Kidney (tissue), 14 donors: ENCODE data around the gene CNPY3. TPM values are rescaled to one million over a fixed set of nuclear protein-coding genes. Genes with fewer than 3 reads are reported as not detected.
A peak's percentile ranks its signal among the peaks of the same experiment; 100 is the strongest.

Experiments
- DNase-seq, 5 donors: peaks; one replicate each; pipeline ENCODE4 v3.0.0-alpha.2; 2013 to 2020
- FAIRE-seq: peaks from 2 replicates; lab custom pipeline; 2012; peaks lifted over from hg19 to GRCh38; lab: Jason Lieb, UNC
- H3K27ac ChIP-seq, 2 donors: one replicate each; pipeline ENCODE4 v1.7.0; 2013; ENCODE audit warnings: low read depth in 2 of 2, low read length in 2 of 2, inconsistent platforms in 1 of 2
- H3K27me3 ChIP-seq: one replicate; pipeline ENCODE4 v1.7.1; 2013; ENCODE audit warnings: low read length, inconsistent platforms; ENCODE audit not compliant: control insufficient read depth, insufficient read depth
- H3K36me3 ChIP-seq, 3 donors: one replicate each; pipeline versions ENCODE4 v1.7.0 to v1.7.1; 2013; ENCODE audit warnings: low read length in 3 of 3, control low read depth in 1 of 3, inconsistent platforms in 1 of 3; ENCODE audit not compliant: insufficient read depth in 3 of 3, control insufficient read depth in 2 of 3
- H3K4me1 ChIP-seq, 3 donors: one replicate each; pipeline versions ENCODE4 v1.7.0 to v1.7.1; 2013; ENCODE audit warnings: low read length in 3 of 3, inconsistent platforms in 1 of 3, low read depth in 1 of 3; ENCODE audit not compliant: control insufficient read depth in 2 of 3, insufficient read depth in 2 of 3
- H3K4me3 ChIP-seq, 3 donors: one replicate each; pipeline versions ENCODE4 v1.7.0 to v1.8.1; 2013; ENCODE audit warnings: low read length in 3 of 3, control low read depth in 1 of 3, inconsistent platforms in 1 of 3
- H3K9ac ChIP-seq, 3 donors: one replicate each; pipeline versions ENCODE4 v1.7.0 to v1.7.1; 2013; ENCODE audit warnings: low read length in 3 of 3, control low read depth in 1 of 3, inconsistent platforms in 1 of 3
- H3K9me3 ChIP-seq, 3 donors: one replicate each; pipeline versions ENCODE4 v1.7.0 to v1.7.1; 2013; ENCODE audit warnings: low read length in 3 of 3, control low read depth in 1 of 3, inconsistent platforms in 1 of 3; ENCODE audit not compliant: control insufficient read depth in 2 of 3, insufficient read depth in 1 of 3
- intact Hi-C: fragments of 100-400 bp; cut with DNase I; formaldehyde crosslinking; loops from one replicate; pipeline ENCODE4 v1.11.1; 2022
- polyA plus RNA-seq: library from polyadenylated mRNA; stranded (reverse); fragments of 350-450 nt; fragmentation: Illumina TruSeq; extraction: RNeasy Lipid Tissue Mini Kit (QIAGEN cat#74804); gene quantifications from one replicate; pipeline ENCODE4 v1.2.3, GENCODE V29; 2014; ENCODE audit warnings: low read depth, low replicate concordance; ENCODE audit not compliant: insufficient read depth
- total RNA-seq: library from RNA; stranded (reverse); fragmentation: NEBNext Ultra II Directional; extraction: Animal tissue kit (Norgen Biotek cat#: 25700); gene quantifications from one replicate; pipeline ENCODE4 v1.2.1, GENCODE V29; 2021
- TF ChIP-seq, protein P1 (sequence below): IDR thresholded peaks from 3 replicates; pipeline ENCODE4 v1.5.1; 2012; ENCODE audit warnings: mild to moderate bottlenecking, moderate library complexity, borderline replicate concordance; ENCODE audit not compliant: insufficient read depth; ENCODE audit errors: extremely low read depth
- donor health status: control.
- donor health status: control.
- donor health status: control.
- donor health status: control.
- donor health status: control.
- donor health status: DM: yes; HTN: yes; CAD: no.
- donor health status: Normal renal cell carcinoma (clear cell type).

Gene CNPY3
- total and polyA plus RNA-seq, 2 donors from 2014 or later = 40.1 to 49.9 TPM

GRCh38 chr6:42963855-42964605 lies 34.8 kb downstream of the CNPY3 start:
- DNase-seq (peak in 4 of 5 donors; percentile 20 to 53 (median 34)), FAIRE-seq (no peak)
- Histone ChIP-seq H3K27me3 (no peaks in the 10 kb centered on the region), H3K9ac (no peak overlapping the region), H3K4me3 (no peak overlapping the region), H3K36me3 (peaks cover 0 to 11% (median 3%) of the 10 kb centered on the region in 3 donors), H3K9me3 (no peaks in the 10 kb centered on the region), H3K4me1 (peaks cover 0 to 8% (median 0%) of the 10 kb centered on the region in 3 donors), H3K27ac (no peak overlapping the region)
- intact Hi-C loops = no loop called here
- TF ChIP-seq, protein P1, sequence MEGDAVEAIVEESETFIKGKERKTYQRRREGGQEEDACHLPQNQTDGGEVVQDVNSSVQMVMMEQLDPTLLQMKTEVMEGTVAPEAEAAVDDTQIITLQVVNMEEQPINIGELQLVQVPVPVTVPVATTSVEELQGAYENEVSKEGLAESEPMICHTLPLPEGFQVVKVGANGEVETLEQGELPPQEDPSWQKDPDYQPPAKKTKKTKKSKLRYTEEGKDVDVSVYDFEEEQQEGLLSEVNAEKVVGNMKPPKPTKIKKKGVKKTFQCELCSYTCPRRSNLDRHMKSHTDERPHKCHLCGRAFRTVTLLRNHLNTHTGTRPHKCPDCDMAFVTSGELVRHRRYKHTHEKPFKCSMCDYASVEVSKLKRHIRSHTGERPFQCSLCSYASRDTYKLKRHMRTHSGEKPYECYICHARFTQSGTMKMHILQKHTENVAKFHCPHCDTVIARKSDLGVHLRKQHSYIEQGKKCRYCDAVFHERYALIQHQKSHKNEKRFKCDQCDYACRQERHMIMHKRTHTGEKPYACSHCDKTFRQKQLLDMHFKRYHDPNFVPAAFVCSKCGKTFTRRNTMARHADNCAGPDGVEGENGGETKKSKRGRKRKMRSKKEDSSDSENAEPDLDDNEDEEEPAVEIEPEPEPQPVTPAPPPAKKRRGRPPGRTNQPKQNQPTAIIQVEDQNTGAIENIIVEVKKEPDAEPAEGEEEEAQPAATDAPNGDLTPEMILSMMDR = peak; percentile 23

DNA sequence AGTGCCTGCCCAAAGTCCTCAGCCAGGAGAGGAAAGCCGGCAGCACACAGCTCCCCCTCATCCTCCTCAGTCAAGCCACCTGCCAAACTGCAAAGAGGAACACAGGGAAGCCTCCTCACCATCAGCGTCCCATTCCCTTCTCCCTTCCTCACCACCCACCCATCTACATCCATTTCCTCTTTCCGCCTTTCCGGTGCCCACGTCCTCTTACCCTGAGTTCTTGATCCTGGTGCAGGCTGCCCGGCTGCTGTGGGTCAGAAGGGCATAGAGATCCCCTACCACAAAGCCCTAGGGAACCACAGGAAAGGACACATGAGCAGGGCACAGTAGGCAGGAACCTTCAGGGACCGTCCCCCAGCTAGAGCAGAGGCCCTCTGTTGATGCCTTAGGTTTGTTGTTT lies 37.3 kb downstream of the CNPY3 start:
- intact Hi-C loops = no loop called here
- no peak overlapping the region for H3K9ac ChIP-seq
- FAIRE-seq = no peak
- DNase-seq = no peak
- H3K4me1 ChIP-seq = no peaks in the 10 kb centered on the region
- H3K9me3 ChIP-seq = no peaks in the 10 kb centered on the region
- no peak overlapping the region for H3K27ac ChIP-seq
- no peak overlapping the region for H3K4me3 ChIP-seq
- H3K27me3 ChIP-seq = no peaks in the 10 kb centered on the region
- TF ChIP-seq, protein P1 = no peak
- H3K36me3 ChIP-seq = peaks cover 0 to 18% (median 3%) of the 10 kb centered on the region in 3 donors

DNA sequence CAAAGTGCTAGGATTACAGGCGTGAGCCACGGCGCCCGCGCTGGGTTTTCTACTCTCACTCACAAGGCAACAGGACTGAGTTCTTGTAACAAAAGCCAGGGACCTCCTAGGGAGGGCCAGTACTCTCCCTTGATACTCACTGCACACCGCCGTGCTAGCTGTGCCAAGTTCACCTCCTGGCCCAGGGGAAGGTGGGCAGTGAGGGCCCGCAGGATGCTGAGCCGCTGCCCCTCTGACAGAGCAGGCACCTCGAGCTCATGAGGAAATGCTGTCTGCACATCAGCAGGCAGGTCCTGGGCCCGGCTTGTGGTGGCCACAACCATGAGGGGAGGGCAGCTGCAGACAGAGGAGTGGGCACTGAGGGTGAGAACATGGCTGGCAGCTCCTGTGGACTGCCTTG lies 37.9 kb downstream of the CNPY3 start:
- TF ChIP-seq, protein P1 = no peak
- Histone ChIP-seq H3K36me3 (peaks cover 0 to 18% (median 3%) of the 10 kb centered on the region in 3 donors), H3K27me3 (no peaks in the 10 kb centered on the region), H3K27ac (no peak overlapping the region), H3K4me3 (no peak overlapping the region), H3K9me3 (no peaks in the 10 kb centered on the region), H3K4me1 (no peaks in the 10 kb centered on the region), H3K9ac (no peak overlapping the region)
- intact Hi-C loops = no loop called here
- no peak for DNase-seq
- no peak for FAIRE-seq
